Measurements from ENCODE around the gene BFSP2.

DNA sequence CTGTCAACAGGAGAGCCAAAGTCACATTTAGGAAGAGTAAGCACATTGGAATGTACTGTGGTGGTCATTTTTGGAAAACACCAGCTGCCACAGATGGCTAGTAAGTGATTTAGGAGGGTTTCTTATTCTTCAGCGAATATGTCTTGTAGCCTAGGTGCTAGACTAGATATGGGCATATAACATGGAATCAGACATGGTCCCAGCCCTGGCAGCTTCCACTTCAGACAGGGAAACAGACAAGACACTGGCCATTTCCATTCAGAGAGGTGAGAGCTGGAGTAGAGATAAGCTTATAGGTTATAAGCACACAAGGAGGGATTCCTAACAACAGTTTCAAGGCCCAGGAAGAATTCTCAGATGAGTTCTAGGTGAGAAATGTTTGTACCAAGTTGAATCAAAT, 28.2 kb upstream of the BFSP2 start:
- no peak for TF ChIP-seq CTCF (IDR thresholded peaks at IDR 0.05; ENCODE audit: poor library complexity)
- no peak for TF ChIP-seq EZH2 (IDR thresholded peaks at IDR 0.05; ENCODE audit: borderline replicate concordance)
- no peak for TF ChIP-seq EZH2phosphoT487 (IDR thresholded peaks at IDR 0.05; ENCODE audit: low read depth, severe bottlenecking, unreplicated experiment)
